ENCODE measurements around the gene SERPINA7. TPM values are rescaled to one million over a fixed set of nuclear protein-coding genes. Genes with fewer than 3 reads are reported as not detected.
"Not testable (repeated sequence)": the region's sequence is repeated elsewhere in the genome, so short reads cannot be mapped to it uniquely, and the experiment has no call there.

SERPINA7 gene
- total and polyA plus RNA-seq, 9 donors, result 0.04 to 0.28 (median 0.15) TPM; not detected in 5

GRCh38 chrX:106009145-106009544 is 29.4 kb downstream of the SERPINA7 start:
- Histone ChIP-seq H3K4me1 (ENCODE audit: insufficient read depth) (no peaks in the 10 kb centered on the region), H3K27me3 (no peaks in the 10 kb centered on the region), H3K36me3 (no peaks in the 10 kb centered on the region), H3K9me3 (no peaks in the 10 kb centered on the region), H3K4me3 (no peak overlapping the region), H3K27ac (no peak overlapping the region)
- intact Hi-C loops (cut with DNase I), result no loop called here
- WGBS, 3 donors, result 69 to 78% (median 74%) methylated on average over 5 of the region's 5 CpGs
- no peak for DNase-seq
- no peak for TF ChIP-seq CTCF (IDR thresholded peaks at IDR 0.05)
- no peak for TF ChIP-seq POLR2A (IDR thresholded peaks at IDR 0.05)
- no peak for TF ChIP-seq EP300 (IDR thresholded peaks at IDR 0.05)

DNA sequence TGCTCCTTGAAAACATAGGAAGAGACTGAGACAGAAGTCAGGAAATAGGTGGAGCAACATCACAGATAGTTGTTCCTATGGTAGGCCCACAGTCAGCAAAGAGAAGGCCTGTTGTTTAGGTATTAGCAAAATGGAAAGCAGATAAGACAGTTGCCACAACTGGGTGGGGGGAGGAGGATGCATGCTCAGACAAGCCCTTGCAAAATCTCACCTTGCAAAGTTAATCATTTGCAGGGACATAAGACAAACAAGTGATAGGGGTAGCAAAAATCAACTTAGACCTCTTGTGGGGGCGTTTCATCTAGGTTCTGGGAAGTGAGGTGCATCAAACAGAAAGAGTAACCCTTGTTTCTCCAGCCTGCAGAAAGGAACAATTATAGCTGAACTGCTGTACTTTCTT is 30.7 kb downstream of the SERPINA7 start:
- DNase-seq, result no peak
- H3K9me3 ChIP-seq, result no peaks in the 10 kb centered on the region
- H3K36me3 ChIP-seq, result no peaks in the 10 kb centered on the region
- TF ChIP-seq EP300 (IDR thresholded peaks at IDR 0.05) (no peak), POLR2A (IDR thresholded peaks at IDR 0.05) (no peak), CTCF (IDR thresholded peaks at IDR 0.05) (no peak)
- intact Hi-C loops (cut with DNase I), result no loop called here
- 17 to 20% (median 18%) methylated on average over 1 of the region's 1 CpG for whole genome bisulfite sequencing, 3 donors
- no peak overlapping the region for H3K4me3 ChIP-seq
- H3K27ac ChIP-seq, result no peak overlapping the region
- no peaks in the 10 kb centered on the region for H3K27me3 ChIP-seq
- H3K4me1 ChIP-seq (ENCODE audit: insufficient read depth), result no peaks in the 10 kb centered on the region

GRCh38 chrX:106005684-106006083 is 32.8 kb downstream of the SERPINA7 start:
- H3K27ac ChIP-seq, result no peak overlapping the region
- TF ChIP-seq CTCF (IDR thresholded peaks at IDR 0.05) (no peak), EP300 (IDR thresholded peaks at IDR 0.05) (no peak), POLR2A (IDR thresholded peaks at IDR 0.05) (no peak)
- no peaks in the 10 kb centered on the region for H3K4me1 ChIP-seq (ENCODE audit: insufficient read depth)
- no peaks in the 10 kb centered on the region for H3K9me3 ChIP-seq
- WGBS, 3 donors, result 30 to 51% (median 41%) methylated on average over 2 of the region's 2 CpGs
- H3K36me3 ChIP-seq, result no peaks in the 10 kb centered on the region
- H3K27me3 ChIP-seq, result no peaks in the 10 kb centered on the region
- no peak overlapping the region for H3K4me3 ChIP-seq
- no peak for DNase-seq
- intact Hi-C loops (cut with DNase I), result no loop called here

- H3K4me1 ChIP-seq (ENCODE audit: insufficient read depth); H3K27me3 ChIP-seq; DNase-seq; H3K4me3 ChIP-seq; H3K36me3 ChIP-seq; intact Hi-C loops (cut with DNase I); H3K27ac ChIP-seq; H3K9me3 ChIP-seq: not testable (repeated sequence)
- 69 to 84% (median 75%) methylated on average over 5 of the region's 5 CpGs for WGBS, 3 donors
Measured at GRCh38 chrX:106000609-106001008, 37.9 kb downstream of the SERPINA7 start.

DNA sequence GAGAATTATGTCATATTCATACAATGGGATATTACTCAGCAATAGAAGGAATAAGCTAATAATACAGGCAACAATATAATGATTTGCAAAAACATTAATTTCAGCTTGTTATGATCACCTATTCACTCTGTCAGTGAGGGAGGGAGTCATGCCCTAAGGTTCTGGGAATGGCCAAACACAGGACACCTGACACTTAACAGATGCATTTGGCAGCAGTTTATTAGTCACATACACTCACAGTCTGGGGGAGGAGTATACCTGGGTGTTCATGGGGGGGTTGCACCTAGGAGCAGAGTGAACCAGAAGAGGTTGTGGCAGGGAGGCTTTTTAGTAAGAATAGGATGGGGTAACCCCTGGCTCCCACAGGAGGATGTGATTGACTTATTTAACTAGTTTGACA is 38.3 kb downstream of the SERPINA7 start:
- no peaks in the 10 kb centered on the region for H3K4me1 ChIP-seq (ENCODE audit: insufficient read depth)
- H3K27ac ChIP-seq, result no peak overlapping the region
- H3K4me3 ChIP-seq, result no peak overlapping the region
- no peaks in the 10 kb centered on the region for H3K9me3 ChIP-seq
- intact Hi-C loops (cut with DNase I), result no loop called here
- no peak for DNase-seq
- H3K36me3 ChIP-seq, result no peaks in the 10 kb centered on the region
- H3K27me3 ChIP-seq, result no peaks in the 10 kb centered on the region
- no peak for TF ChIP-seq CTCF (IDR thresholded peaks at IDR 0.05)
- no peak for TF ChIP-seq POLR2A (IDR thresholded peaks at IDR 0.05)

All from ovary (tissue), 9 donors.